ENCODE data around the gene ZNF569. TPM values are rescaled to one million over a fixed set of nuclear protein-coding genes. Genes with fewer than 3 reads are reported as not detected.

The ZNF569 gene
- total and polyA plus RNA-seq, 2 of the 4 experiments (the other 2 are of a cell fraction), result 1.8 to 5.9 TPM

- H3K27ac ChIP-seq (ENCODE audit: insufficient read depth, low read length), result no peak overlapping the region
- no peak overlapping the region for H4K91ac ChIP-seq (ENCODE audit: insufficient read depth, low read depth, low read length)
- intact Hi-C loops (cut with micrococcal nuclease) (no loop called here), in situ Hi-C loops (cut with MboI; ENCODE audit: low sequenced_read_pairs) (no loop called here), dilution Hi-C loops (cut with HindIII; ENCODE audit: low sequenced_read_pairs, unreplicated experiment) (no loop called here)
- H3K9ac ChIP-seq (ENCODE audit: low read depth, low read length), result no peak overlapping the region
- H2BK5ac ChIP-seq (ENCODE audit: low read depth, low read length, poor library complexity, severe bottlenecking), result no peak overlapping the region
- no peak overlapping the region for H3K14ac ChIP-seq (replicated peaks; ENCODE audit: low read depth, low read length)
- H2BK20ac ChIP-seq (ENCODE audit: low read depth, low read length), result no peak overlapping the region
- peaks cover 15% of the 10 kb centered on the region for H3K9me3 ChIP-seq (ENCODE audit: control insufficient read depth, insufficient read depth, low read length)
- ATAC-seq (ENCODE audit: low read depth), result no peak
- no peaks in the 10 kb centered on the region for H4K20me1 ChIP-seq (ENCODE audit: insufficient read depth, low read length)
- WGBS, 2 experiments (ENCODE audit: extremely low coverage in 2 of 2, insufficient read length in 1 of 2), result 100% methylated on average over 2 of the region's 9 CpGs; no CpG with 5 or more reads in 1 of the 2 experiments
- H3K4me1 ChIP-seq (ENCODE audit: control insufficient read depth, insufficient read depth, low read length), result peaks cover 2% of the 10 kb centered on the region; the same call in 1 of the 2 replicates
- no peak overlapping the region for H2BK15ac ChIP-seq (ENCODE audit: low read depth, low read length)
- no peak overlapping the region for H3K18ac ChIP-seq (ENCODE audit: low read depth, low read length)
- H3K9me1 ChIP-seq (ENCODE audit: insufficient read depth, low read length), result no peaks in the 10 kb centered on the region
- ChIA-PET CTCF (no interaction called here), POLR2A (ENCODE audit: unreplicated experiment) (no interaction called here)
- no peak overlapping the region for H2BK120ac ChIP-seq (ENCODE audit: low read depth, low read length)
- H3K23ac ChIP-seq (ENCODE audit: low read depth, low read length), result no peak overlapping the region
- H3K27me3 ChIP-seq (ENCODE audit: control insufficient read depth, insufficient read depth, low read length), result no peaks in the 10 kb centered on the region
- no peak overlapping the region for H2AFZ ChIP-seq (replicated peaks; ENCODE audit: low read length, poor library complexity)
- H2AK9ac ChIP-seq (replicated peaks; ENCODE audit: low read depth, low read length, poor library complexity), result no peak overlapping the region
- no peak for DNase-seq
- TF ChIP-seq RFX5 (IDR thresholded peaks at IDR 0.05; ENCODE audit: low read depth, low read length), result no peak
- no peak for TF ChIP-seq MXI1 (IDR thresholded peaks at IDR 0.05; ENCODE audit: borderline replicate concordance, low read depth, low read length)
- TF ChIP-seq MAFK (IDR thresholded peaks at IDR 0.05; ENCODE audit: low read depth, low read length), result no peak
- no peak for TF ChIP-seq RAD21 (IDR thresholded peaks at IDR 0.05; ENCODE audit: low read length)
- no peak for TF ChIP-seq SMC3 (IDR thresholded peaks at IDR 0.05; ENCODE audit: low read depth, low read length)
- TF ChIP-seq ELK1 (IDR thresholded peaks at IDR 0.05; ENCODE audit: borderline replicate concordance, low read depth, low read length), result no peak
- TF ChIP-seq MAZ (IDR thresholded peaks at IDR 0.05; ENCODE audit: borderline replicate concordance, low read depth, low read length), result no peak
- TF ChIP-seq RCOR1 (IDR thresholded peaks at IDR 0.05; ENCODE audit: insufficient replicate concordance, low read length), result no peak
- no peak for TF ChIP-seq CHD1 (IDR thresholded peaks at IDR 0.05; ENCODE audit: low read depth, low read length)
- TF ChIP-seq CEBPB (IDR thresholded peaks at IDR 0.05; ENCODE audit: low read depth, low read length), result no peak
- TF ChIP-seq FOS (IDR thresholded peaks at IDR 0.05; ENCODE audit: low read depth, low read length), result no peak
- no TSS peak for BruUV-seq (replicated peaks)
- H3K4me3 ChIP-seq (ENCODE audit: insufficient read depth, low read depth, low read length), result no peak overlapping the region
- no peak overlapping the region for H4K5ac ChIP-seq (ENCODE audit: low read depth, low read length)
- H3K79me1 ChIP-seq (ENCODE audit: low read depth in 1 of 2, low read length in 2 of 2), result peaks cover 6 to 16% of the 10 kb centered on the region in 2 experiments
- no peak overlapping the region for H3K4ac ChIP-seq (ENCODE audit: low read depth, low read length)
- no peak overlapping the region for H4K8ac ChIP-seq (ENCODE audit: low read depth in 2 of 2, low read length in 2 of 2)
- H3K36me3 ChIP-seq (ENCODE audit: control insufficient read depth, insufficient read depth, low read length), result peaks cover 17% of the 10 kb centered on the region
- no peak overlapping the region for H3K4me2 ChIP-seq (ENCODE audit: low read depth, low read length)
- no peak overlapping the region for H2AK5ac ChIP-seq (ENCODE audit: low read depth, low read length)
- H3K56ac ChIP-seq (ENCODE audit: extremely low read depth, insufficient read depth, low read length), result no peak overlapping the region
Measured at GRCh38 chr19:37472165-37472564, 4.9 kb upstream of the ZNF569 start.

Data from IMR-90 (cell line).